ENCODE data around the gene COL26A1.
"Not testable (repeated sequence)": the region's sequence is repeated elsewhere in the genome, so short reads cannot be mapped to it uniquely, and the experiment has no call there.

The COL26A1 gene
- total RNA-seq = 0.12 to 1.9 (median 0.75) reads per million in 18 experiments

- peak in 1 of 2 donors; percentile 34 for DNase-seq
Observed at GRCh38 chr7:101362334-101363195, at the start of gene COL26A1. Gene COL26A1 (plus strand): TSS chr7:101362875. CDS start chr7:101363033, 158 bp downstream.

DNA sequence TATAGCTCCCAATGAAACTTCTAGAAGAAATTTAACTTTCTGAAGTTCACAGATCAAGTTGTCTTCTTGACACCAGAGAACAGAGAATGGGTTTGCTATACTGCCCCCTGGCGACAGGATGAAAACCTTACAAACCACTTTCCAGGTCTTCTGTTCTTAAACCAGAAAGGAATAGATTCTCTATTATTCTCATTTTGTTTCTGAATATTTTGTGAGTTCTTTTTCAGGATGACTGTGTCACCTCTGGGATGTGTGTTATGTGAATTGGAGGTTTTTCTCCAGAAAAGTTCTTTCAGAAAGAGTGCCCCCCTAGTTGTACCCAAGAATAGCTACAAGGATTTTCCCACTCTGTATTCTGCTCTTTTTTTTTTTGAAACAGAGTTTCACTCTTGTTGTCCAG, 47.3 kb upstream of the COL26A1 start:
- peak; percentile 63 to 65 for DNase-seq

- no peak for DNase-seq
Observed at GRCh38 chr7:101319401-101319800, 43.3 kb upstream of the COL26A1 start.

GRCh38 chr7:101321491-101322401, 40.9 kb upstream of the COL26A1 start, which contains the start of gene IFT22:
Gene IFT22 (minus strand): TSS chr7:101321812. CDS start chr7:101321709, 103 bp downstream.
- peak; percentile 90 to 96 for DNase-seq

GRCh38 chr7:101328159-101328558, 34.5 kb upstream of the COL26A1 start:
- DNase-seq = no peak

- DNase-seq = no peak
Observed at GRCh38 chr7:101330011-101330484, 32.6 kb upstream of the COL26A1 start.

GRCh38 chr7:101332026-101332425, 30.6 kb upstream of the COL26A1 start:
- DNase-seq = no peak

DNA sequence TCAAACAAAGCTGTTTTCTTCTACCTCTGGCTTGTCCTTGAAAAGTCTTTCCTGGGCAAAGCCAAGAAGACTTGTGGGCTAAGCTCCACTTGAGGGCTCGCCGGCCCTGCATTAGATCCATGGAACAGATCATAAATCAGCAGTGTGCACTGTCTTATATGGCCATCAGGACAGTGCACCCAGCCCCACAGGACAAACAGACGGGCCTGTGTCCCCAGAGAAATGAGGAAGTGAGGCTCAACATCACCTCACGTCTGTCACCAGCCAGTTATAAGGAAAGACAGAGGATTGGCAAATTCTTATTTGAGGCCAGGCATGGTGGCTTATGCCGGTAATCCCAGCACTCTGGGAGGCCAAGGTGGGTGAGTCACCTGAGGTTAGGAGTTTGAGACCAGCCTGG, 28.8 kb upstream of the COL26A1 start:
- peak; percentile 15 to 31 for DNase-seq

GRCh38 chr7:101340379-101340778, 22.3 kb upstream of the COL26A1 start:
- no peak for DNase-seq

DNA sequence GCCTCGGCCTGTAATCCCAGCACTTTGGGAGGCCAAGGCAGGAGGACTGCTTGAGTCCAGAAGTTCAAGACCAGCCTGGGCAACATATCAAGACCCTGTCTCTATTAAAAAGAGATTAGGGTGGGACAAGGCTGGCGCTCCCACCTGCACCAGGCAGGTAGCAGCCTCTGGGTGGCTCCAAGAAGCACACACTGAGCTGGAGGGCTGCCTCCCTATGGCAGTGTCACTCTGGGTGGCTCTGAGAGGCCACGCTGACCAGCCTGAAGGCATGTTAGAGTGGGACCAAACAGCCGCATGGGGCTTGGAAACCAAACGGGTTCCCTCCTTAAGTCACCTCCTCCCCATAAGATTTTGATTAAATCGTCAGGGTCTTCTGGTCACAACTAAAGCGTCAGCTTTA, 19.8 kb upstream of the COL26A1 start:
- no peak for DNase-seq

DNA sequence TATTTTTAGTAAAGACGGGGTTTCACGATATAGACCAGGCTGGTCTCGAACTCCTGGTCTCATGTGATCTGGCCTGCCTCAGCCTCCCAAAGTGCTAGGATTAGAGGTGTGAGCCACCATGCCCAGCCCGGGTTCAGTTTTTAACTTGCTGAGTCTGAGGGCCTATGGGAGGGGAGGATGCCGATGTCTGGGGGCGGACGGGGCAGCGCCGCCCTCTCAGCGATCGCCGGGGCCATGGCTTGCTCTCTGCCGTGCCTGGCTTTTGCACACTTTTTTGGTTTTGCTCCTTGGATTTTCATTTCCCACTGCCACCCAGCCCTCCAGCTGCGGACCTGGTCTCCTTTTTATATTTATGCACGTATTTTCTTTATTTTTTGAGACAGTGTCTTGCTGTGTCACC, 15.2 kb upstream of the COL26A1 start:
- DNase-seq = no peak

GRCh38 chr7:101348456-101349067, 14.1 kb upstream of the COL26A1 start:
- not testable (repeated sequence) for DNase-seq

GRCh38 chr7:101349300-101349699, 13.4 kb upstream of the COL26A1 start:
- DNase-seq = not testable (repeated sequence)

DNA sequence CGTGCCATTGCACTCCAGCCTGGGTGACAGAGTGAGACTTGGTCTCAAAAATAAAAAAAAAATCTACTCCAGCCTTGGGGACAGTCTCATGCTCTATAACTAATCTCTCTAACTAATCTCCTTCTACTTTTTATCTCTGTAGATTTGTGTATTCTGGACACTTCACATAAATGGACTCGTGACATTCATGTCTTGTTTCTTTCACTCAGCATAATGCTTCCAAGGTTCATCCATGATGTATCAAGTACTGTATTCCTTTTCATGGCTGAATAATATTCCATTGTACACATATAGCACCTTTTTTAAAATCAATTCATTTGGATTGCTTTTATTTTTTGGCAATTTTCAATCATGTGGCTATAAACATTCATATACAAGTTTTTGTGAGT, 9.8 kb upstream of the COL26A1 start:
- DNase-seq = no peak

DNA sequence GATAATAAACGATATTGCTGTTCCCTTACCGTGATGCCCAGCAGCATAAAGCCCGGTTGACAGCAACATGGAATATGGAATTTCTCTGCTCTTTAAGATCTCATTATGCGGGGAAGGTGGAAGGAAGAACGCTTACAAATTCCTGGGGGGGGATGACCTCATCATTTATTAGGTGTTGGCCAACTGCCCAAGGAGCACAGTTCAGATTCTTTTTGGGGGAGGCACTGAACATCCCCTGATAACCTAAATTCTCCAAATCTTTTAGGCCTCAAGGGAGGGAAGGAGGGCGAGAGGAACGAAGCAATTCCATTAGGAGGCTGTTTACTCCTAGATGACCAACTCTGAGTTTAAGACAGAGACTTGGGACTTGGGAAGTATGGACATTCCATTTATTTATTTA, 5.2 kb upstream of the COL26A1 start:
- DNase-seq = no peak

GRCh38 chr7:101363196-101363733, 590 bp downstream of the COL26A1 start:
- no peak for DNase-seq

GRCh38 chr7:101363734-101364374, 1.2 kb downstream of the COL26A1 start:
- DNase-seq = peak; percentile 67 to 73

DNA sequence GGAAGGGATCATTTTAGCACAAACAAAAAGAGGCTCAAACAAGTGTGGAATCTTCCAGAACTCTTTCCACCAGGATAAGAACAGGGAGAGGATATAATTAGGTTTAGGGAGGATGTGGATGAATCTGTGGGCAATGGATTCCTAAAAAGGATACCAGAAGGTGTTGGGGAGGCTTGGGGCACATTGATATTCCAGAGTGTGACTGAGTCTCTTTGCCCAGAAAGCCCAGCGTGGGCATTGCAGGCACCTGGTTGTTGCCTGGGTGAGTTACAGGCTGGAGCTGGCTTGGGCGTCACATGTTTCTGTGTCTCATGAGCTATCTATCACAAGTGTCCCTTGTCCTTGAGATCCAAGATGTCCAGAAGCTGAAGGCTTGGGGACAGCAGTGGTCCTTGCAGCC, 3.3 kb downstream of the COL26A1 start:
- DNase-seq = no peak

DNA sequence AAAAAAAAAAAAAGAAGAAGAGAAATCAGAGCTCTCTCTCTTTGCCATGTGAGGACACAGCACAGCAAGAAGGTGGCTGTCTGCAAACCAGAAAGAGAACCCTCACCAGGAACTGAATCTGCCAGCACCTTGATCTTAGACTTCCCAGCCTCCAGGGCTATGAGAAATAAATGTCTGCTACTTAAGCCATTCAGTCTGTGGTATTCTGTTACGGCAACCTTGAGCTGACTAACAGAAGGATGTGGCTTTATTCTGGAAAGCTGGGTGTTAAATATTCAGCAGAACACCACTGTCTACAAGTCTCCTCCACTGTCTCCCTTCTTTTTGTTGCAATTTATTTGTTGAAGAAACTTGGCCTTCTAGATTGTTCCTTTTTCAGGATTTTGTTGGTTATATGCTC, 5.0 kb downstream of the COL26A1 start:
- no peak for DNase-seq

- DNase-seq = no peak
Observed at GRCh38 chr7:101368422-101369165, 5.9 kb downstream of the COL26A1 start.

DNA sequence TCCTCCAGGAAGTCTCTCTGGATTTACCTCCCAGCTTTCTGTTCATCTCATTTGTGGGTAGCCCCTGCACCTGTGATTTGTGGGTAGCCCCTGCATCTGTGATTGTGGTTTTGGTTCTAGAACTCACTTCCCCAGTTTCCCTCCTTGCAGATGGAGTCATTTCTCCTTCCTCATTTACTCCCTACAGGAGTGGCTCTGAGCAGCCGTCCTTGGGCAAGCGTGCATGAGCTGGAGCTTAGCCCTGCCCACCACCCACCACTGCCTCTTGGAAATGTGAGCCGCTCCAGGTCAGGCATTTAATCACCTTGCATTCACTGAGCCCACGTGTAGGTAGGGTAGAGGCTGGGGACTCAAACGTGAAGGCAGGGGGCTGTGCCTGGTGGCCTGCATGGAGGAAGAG, 8.2 kb downstream of the COL26A1 start:
- peak; percentile 44 to 71 for DNase-seq
